ENCODE results near the gene FSTL3. TPM values are rescaled to one million over a fixed set of nuclear protein-coding genes. Genes with fewer than 3 reads are reported as not detected.

FSTL3 gene
- total and polyA plus RNA-seq, 4 donors = 2.2 to 8.4 (median 6.0) TPM

DNA sequence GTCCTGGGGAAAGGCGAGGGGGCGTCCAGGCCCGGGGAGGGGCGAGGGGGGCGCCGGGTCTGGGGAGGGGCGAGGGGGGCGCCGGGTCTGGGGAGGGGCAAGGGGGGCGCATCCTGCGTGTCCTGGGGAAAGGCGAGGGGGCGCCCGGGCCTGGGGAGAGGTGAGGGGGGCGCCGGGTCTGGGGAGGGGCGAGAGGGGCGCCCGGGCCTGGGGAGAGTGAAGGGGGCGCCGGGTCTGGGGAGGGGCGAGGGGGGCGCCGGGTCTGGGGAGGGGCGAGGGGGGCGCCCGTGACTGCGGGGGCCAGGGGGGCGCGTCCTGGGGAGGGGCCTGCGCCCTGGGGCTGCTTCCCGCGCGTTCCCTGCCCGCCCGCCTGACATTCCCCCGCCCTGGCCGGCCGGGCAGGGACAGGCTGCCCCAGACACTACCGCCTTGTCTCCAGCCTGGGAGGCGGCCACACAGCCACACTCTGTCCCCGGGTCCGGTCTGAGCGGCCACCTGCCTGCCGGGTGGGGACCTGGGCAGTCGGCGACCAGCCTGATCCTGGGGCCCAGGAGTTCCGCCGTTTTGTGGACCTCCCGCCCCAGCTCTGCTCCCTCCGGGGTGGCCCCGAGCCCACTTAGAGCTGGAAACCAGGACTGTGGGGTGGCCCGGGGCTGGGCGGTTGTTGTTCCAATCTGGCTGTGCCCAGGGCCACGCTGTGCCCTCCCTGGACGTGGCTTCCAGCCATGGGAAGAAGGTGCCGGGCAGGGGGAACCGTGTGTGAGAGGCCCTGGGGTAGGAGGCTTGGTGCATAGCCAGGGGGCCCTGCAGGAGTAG, 44.4 kb downstream of the FSTL3 start:
- Histone ChIP-seq H3K27ac (ENCODE audit: low read depth in 1 of 2, low read length in 2 of 2) (no peak overlapping the region), H3K27me3 (ENCODE audit: control insufficient read depth in 4 of 4, insufficient read depth in 4 of 4, low read length in 3 of 4) (peaks cover 0 to 3% (median 1%) of the 10 kb centered on the region in 4 donors), H3K9me3 (ENCODE audit: control insufficient read depth in 4 of 4, low read length in 3 of 4) (no peaks in the 10 kb centered on the region), H3K36me3 (ENCODE audit: control insufficient read depth in 4 of 4, insufficient read depth in 3 of 4, low read depth in 1 of 4, low read length in 3 of 4) (no peaks in the 10 kb centered on the region), H3K9ac (ENCODE audit: low read depth in 1 of 2, low read length in 2 of 2) (no peak overlapping the region), H3K4me3 (ENCODE audit: low read depth in 1 of 3, low read length in 3 of 3) (no peak overlapping the region), H3K4me1 (ENCODE audit: control insufficient read depth in 4 of 4, insufficient read depth in 4 of 4, low read length in 3 of 4) (peaks cover 0 to 7% (median 3%) of the 10 kb centered on the region in 4 donors)
- no peak for TF ChIP-seq TAF1 (conservative IDR thresholded peaks at IDR 0.05)
- no peak for TF ChIP-seq EGR1 (IDR thresholded peaks at IDR 0.05; ENCODE audit: low read depth in 2 of 2)
- TF ChIP-seq GABPA (IDR thresholded peaks at IDR 0.05 in 1 of 2, conservative IDR thresholded peaks at IDR 0.05 in 1 of 2) = no peak
- TF ChIP-seq YY1 (IDR thresholded peaks at IDR 0.05) = no peak
- TF ChIP-seq JUND (IDR thresholded peaks at IDR 0.05) = no peak
- TF ChIP-seq FOXA2 (IDR thresholded peaks at IDR 0.05) = no peak
- TF ChIP-seq ZBTB33 (IDR thresholded peaks at IDR 0.05) = no peak
- TF ChIP-seq RXRA (IDR thresholded peaks at IDR 0.05) = no peak
- no peak for TF ChIP-seq HNF4G (IDR thresholded peaks at IDR 0.05)
- TF ChIP-seq, protein P1, sequence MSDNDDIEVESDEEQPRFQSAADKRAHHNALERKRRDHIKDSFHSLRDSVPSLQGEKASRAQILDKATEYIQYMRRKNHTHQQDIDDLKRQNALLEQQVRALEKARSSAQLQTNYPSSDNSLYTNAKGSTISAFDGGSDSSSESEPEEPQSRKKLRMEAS (IDR thresholded peaks at IDR 0.05) = no peak
- no peak for TF ChIP-seq SP1 (IDR thresholded peaks at IDR 0.05)
- TF ChIP-seq NR2F2 (IDR thresholded peaks at IDR 0.05) = no peak
- TF ChIP-seq FOXA1 (IDR thresholded peaks at IDR 0.05) = no peak
- no peak for DNase-seq (ENCODE audit: low spot score)
- 13% methylated on average over 58 of the region's 58 CpGs for WGBS

- Histone ChIP-seq H3K4me1 (ENCODE audit: control insufficient read depth in 4 of 4, insufficient read depth in 4 of 4, low read length in 3 of 4) (peaks cover 0 to 7% (median 3%) of the 10 kb centered on the region in 4 donors), H3K36me3 (ENCODE audit: control insufficient read depth in 4 of 4, insufficient read depth in 3 of 4, low read depth in 1 of 4, low read length in 3 of 4) (no peaks in the 10 kb centered on the region), H3K27ac (ENCODE audit: low read depth in 1 of 2, low read length in 2 of 2) (no peak overlapping the region), H3K9me3 (ENCODE audit: control insufficient read depth in 4 of 4, low read length in 3 of 4) (no peaks in the 10 kb centered on the region), H3K4me3 (ENCODE audit: low read depth in 1 of 3, low read length in 3 of 3) (no peak overlapping the region), H3K27me3 (ENCODE audit: control insufficient read depth in 4 of 4, insufficient read depth in 4 of 4, low read length in 3 of 4) (peaks cover 0 to 3% (median 1%) of the 10 kb centered on the region in 4 donors), H3K9ac (ENCODE audit: low read depth in 1 of 2, low read length in 2 of 2) (no peak overlapping the region)
- TF ChIP-seq RXRA (IDR thresholded peaks at IDR 0.05) = peak in 1 of 2 donors; percentile 31
- TF ChIP-seq, protein P2, sequence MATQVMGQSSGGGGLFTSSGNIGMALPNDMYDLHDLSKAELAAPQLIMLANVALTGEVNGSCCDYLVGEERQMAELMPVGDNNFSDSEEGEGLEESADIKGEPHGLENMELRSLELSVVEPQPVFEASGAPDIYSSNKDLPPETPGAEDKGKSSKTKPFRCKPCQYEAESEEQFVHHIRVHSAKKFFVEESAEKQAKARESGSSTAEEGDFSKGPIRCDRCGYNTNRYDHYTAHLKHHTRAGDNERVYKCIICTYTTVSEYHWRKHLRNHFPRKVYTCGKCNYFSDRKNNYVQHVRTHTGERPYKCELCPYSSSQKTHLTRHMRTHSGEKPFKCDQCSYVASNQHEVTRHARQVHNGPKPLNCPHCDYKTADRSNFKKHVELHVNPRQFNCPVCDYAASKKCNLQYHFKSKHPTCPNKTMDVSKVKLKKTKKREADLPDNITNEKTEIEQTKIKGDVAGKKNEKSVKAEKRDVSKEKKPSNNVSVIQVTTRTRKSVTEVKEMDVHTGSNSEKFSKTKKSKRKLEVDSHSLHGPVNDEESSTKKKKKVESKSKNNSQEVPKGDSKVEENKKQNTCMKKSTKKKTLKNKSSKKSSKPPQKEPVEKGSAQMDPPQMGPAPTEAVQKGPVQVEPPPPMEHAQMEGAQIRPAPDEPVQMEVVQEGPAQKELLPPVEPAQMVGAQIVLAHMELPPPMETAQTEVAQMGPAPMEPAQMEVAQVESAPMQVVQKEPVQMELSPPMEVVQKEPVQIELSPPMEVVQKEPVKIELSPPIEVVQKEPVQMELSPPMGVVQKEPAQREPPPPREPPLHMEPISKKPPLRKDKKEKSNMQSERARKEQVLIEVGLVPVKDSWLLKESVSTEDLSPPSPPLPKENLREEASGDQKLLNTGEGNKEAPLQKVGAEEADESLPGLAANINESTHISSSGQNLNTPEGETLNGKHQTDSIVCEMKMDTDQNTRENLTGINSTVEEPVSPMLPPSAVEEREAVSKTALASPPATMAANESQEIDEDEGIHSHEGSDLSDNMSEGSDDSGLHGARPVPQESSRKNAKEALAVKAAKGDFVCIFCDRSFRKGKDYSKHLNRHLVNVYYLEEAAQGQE (IDR thresholded peaks at IDR 0.05) = no peak
- peak; percentile 96 for TF ChIP-seq NR2F2 (IDR thresholded peaks at IDR 0.05)
- TF ChIP-seq JUND (IDR thresholded peaks at IDR 0.05) = no peak
- DNase-seq (ENCODE audit: low spot score) = no peak
- WGBS = 62% methylated on average over 17 of the region's 17 CpGs
Observed at GRCh38 chr19:722553-723101, 46.4 kb downstream of the FSTL3 start.
